Ishikawa (cell line): Measurements from ENCODE around the gene KDM4B.

Experiments
- CEBPB ChIP-seq: IDR thresholded peaks from 2 replicates; pipeline ENCODE4 v1.6.1; 2012
- EP300 ChIP-seq: IDR thresholded peaks from 2 replicates; pipeline ENCODE4 v1.6.1; 2012; ENCODE audit warnings: borderline replicate concordance

- TF ChIP-seq EP300 (no peak), CEBPB (no peak)
These were observed 129.2 kb downstream of the KDM4B start for GRCh38 chr19:5097959-5098623.
